A172 (cell line): Measurements from ENCODE around the gene STRAP. TPM values are rescaled to one million over a fixed set of nuclear protein-coding genes. Genes with fewer than 3 reads are reported as not detected.
A peak's percentile ranks its signal among the peaks of the same experiment; 100 is the strongest.
"Not testable (repeated sequence)": the region's sequence is repeated elsewhere in the genome, so short reads cannot be mapped to it uniquely, and the experiment has no call there.

Experiments
- DNase-seq: peaks from one replicate; pipeline ENCODE4 v3.0.0-alpha.2; 2015; ENCODE audit warnings: low spot score
- total RNA-seq: library from RNA; depleted of rRNA; stranded (reverse); fragments of >200 nt; shearing (Covaris generic); gene quantifications from 2 replicates; pipeline ENCODE4 v1.2.3, GENCODE V29; 2014; rRNA removed

STRAP gene
- total RNA-seq, 1 experiment from 2014 or later: 99.7 TPM

DNA sequence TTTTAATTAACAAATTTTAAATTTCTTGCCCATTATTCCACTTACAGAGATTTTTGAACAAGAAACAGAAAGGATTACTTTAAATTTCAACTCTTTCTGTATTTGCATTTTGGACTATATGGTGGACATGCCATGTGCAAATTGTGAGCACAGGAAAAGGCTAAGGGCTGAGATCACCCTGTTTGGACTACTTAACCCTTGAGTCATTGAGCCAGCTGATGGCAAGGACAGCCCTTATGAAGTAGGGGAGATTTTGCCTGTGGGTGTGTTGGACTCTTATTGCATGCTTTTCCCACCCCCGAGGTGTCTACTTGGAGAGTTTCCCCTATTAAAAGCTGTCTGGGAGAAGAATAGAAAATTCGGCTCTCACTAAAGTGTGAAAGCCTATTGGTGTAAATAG, 46.2 kb downstream of the STRAP start:
- peak; percentile 74 for DNase-seq

GRCh38 chr12:15928870-15929571, 46.8 kb downstream of the STRAP start:
- DNase-seq: no peak

- DNase-seq: no peak
Observed at GRCh38 chr12:15931590-15932053, 49.4 kb downstream of the STRAP start.

GRCh38 chr12:15932327-15932726, 50.1 kb downstream of the STRAP start:
- DNase-seq: no peak

DNA sequence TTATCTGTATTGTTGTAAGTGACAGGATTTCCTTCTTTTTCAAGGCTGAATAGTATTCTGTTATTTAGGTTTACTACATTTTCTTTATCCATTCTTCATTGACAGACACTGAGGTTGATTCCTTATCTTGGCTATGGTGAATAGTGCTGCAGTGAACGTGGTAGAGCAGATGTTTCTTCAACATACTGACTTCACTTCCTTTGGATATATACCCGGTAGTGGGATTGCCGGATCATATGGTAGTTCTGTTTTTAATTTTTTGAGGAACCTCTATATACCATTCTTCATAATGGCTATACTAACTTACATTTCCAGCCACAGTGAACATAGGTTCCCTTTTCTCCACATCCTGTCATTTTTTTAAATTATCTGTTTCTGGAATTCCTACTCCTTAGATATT, 50.8 kb downstream of the STRAP start:
- no peak for DNase-seq

- no peak for DNase-seq
Observed at GRCh38 chr12:15933751-15934150, 51.6 kb downstream of the STRAP start.

DNA sequence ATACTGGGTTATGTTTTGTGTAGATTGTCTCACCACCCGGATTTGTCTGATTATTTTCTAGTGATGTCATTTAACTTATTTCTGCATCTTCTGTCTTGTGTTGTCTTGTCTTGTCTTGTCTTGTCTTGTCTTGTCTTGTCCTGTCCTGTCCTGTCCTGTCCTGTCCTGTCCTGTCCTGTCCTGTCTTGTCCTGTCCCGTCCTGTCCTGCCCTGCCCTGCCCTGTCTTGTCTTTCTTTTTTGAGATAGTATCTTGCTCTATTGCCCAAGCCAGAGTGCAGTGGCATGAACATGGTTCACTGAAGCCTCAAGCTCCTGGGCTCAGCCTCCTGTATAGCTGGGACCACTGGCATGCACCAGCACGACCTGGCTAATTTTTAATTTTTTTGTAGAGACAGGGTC, 54.6 kb downstream of the STRAP start:
- DNase-seq: no peak

DNA sequence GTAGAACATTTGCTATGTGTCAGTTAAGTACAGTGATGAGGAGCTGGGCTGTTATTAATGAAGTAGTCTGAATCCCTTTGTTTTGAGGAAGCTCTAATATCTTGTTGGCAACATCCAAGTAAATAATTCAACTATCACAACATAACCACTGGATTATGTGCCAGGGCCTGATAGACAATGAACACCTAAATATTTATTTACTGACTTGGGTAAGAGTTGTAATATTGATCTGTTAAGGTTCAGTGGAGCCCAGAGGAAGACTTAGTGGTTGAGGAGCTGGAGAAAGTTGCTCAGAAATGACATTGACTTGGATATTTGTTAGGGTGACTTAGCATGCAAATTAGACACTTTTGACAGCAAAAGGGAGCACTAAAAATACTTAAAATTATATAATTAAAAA, 55.7 kb downstream of the STRAP start:
- no peak for DNase-seq

- DNase-seq: no peak
Observed at GRCh38 chr12:15939111-15939510, 56.9 kb downstream of the STRAP start.

DNA sequence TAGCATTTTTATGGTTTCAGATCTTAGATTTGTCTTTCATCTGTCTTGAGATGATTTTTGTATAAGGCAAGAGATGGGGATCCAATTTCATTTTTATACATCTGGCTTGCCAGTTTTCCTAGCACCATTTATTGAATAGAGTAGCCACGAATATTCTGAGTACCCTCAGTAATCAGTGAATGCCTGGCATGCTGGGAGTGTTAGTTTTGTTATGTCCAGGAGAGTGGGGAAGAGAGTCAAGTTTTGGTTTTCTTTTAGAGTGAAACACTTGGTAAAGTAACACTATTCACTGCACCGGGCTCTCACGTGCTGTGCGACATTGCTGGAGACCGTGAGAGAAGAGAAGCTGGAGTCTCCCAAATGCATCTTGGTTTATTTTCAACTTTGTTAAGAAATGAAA, 60.3 kb downstream of the STRAP start:
- DNase-seq: no peak

DNA sequence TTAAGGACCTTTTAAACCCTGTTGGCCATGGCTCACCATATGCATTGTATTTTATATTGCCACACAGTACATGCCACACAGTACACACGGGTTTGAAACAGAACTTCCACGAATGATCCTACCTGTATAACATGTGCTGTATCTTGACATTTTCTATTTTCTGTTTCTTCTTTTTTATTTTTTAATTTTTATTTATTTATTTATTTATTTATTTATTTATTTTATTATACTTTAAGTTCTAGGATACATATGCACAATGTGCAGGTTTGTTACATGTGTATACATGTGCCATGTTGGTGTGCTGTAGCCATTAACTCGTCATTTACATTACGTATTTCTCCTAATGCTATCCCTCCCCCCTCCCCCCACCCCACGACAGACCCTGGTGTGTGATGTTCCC, 61.3 kb downstream of the STRAP start:
- DNase-seq: not testable (repeated sequence)

DNA sequence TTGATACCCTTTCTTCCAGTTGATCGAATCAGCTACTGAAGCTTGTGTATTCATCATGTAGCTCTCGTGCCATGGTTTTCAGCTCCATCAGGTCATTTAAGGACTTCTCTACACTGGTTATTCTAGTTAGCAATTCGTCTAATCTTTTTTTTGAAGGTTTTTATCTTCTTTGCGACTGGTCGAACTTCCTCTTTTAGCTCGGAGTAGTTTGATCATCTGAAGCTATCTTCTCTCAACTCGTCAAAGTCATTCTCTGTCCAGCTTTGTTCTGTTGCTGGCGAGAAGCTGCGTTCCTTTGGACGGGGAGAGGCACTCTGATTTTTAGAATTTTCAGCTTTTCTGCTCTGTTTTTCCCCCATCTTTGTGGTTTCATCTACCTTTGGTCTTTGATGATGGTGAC, 66.3 kb downstream of the STRAP start:
- DNase-seq: not testable (repeated sequence)

Other genes starting within 250 kb of the STRAP start
- 33.4 and 38.9 TPM in 2 replicates for gene EPS8, start 93.0 kb upstream of the STRAP start, total RNA-seq
- 43.1 and 46.1 TPM in 2 replicates for gene DERA, start 28.9 kb downstream of the STRAP start, total RNA-seq